ENCODE measurements around the gene ACTN2. TPM values are rescaled to one million over a fixed set of nuclear protein-coding genes. Genes with fewer than 3 reads are reported as not detected.

Gene ACTN2
- total RNA-seq, 2 experiments from 2014 or later = 0.28 TPM; not detected in 1

- no peak overlapping the region for H3K27ac ChIP-seq (ENCODE audit: low read depth in 1 of 2, low read length in 2 of 2)
- no peak overlapping the region for H3K4me3 ChIP-seq (ENCODE audit: low read length)
- ChIA-PET POLR2A (no interaction called here), CTCF (no interaction called here)
- no peaks in the 10 kb centered on the region for H3K36me3 ChIP-seq (ENCODE audit: insufficient read depth, low read length)
- H3K4me3 Mint-ChIP-seq = no peak overlapping the region
- no peaks in the 10 kb centered on the region for H3K36me3 Mint-ChIP-seq (ENCODE audit: low read depth)
- no peaks in the 10 kb centered on the region for H3K4me1 ChIP-seq (ENCODE audit: insufficient read depth, low read length)
- ATAC-seq (ENCODE audit: poor library complexity) (no peak), DNase-seq (no peak)
- TF ChIP-seq CTCF (IDR thresholded peaks at IDR 0.05) = no peak
- H3K27ac Mint-ChIP-seq = no peak overlapping the region
- intact Hi-C loops (cut with DNase I, micrococcal nuclease) = no loop called here
- no peaks in the 10 kb centered on the region for H3K4me1 Mint-ChIP-seq (ENCODE audit: low read depth)
- no peaks in the 10 kb centered on the region for H3K9me3 ChIP-seq (ENCODE audit: control insufficient read depth in 1 of 2, insufficient read depth in 1 of 2, low read length in 2 of 2)
- H3K27me3 ChIP-seq (ENCODE audit: control insufficient read depth in 1 of 2, insufficient read depth in 2 of 2, low read length in 2 of 2) = peaks cover 7% of the 10 kb centered on the region in 2 experiments
- H3K9me3 Mint-ChIP-seq = no peaks in the 10 kb centered on the region
- peaks cover 37% of the 10 kb centered on the region for H3K27me3 Mint-ChIP-seq
Measured at GRCh38 chr1:236750928-236751327, 64.6 kb downstream of the ACTN2 start.

- no peak for TF ChIP-seq CTCF (IDR thresholded peaks at IDR 0.05)
- intact Hi-C loops (cut with DNase I, micrococcal nuclease) = no loop called here
- POLR2A ChIA-PET = no interaction called here
Measured at GRCh38 chr1:236751385-236751784, 65.1 kb downstream of the ACTN2 start.

GRCh38 chr1:236751935-236752334, 65.6 kb downstream of the ACTN2 start:
- Histone ChIP-seq H3K36me3 (ENCODE audit: insufficient read depth, low read length) (no peaks in the 10 kb centered on the region), H3K9me3 (ENCODE audit: control insufficient read depth in 1 of 2, insufficient read depth in 1 of 2, low read length in 2 of 2) (no peaks in the 10 kb centered on the region), H3K27ac (ENCODE audit: low read depth in 1 of 2, low read length in 2 of 2) (no peak overlapping the region), H3K27me3 (ENCODE audit: control insufficient read depth in 1 of 2, insufficient read depth in 2 of 2, low read length in 2 of 2) (peaks cover 7% of the 10 kb centered on the region in 2 experiments), H3K4me3 (ENCODE audit: low read length) (no peak overlapping the region), H3K4me1 (ENCODE audit: insufficient read depth, low read length) (no peaks in the 10 kb centered on the region)
- no peak for ATAC-seq (ENCODE audit: poor library complexity)
- Mint-ChIP-seq H3K27me3 (peaks cover 30% of the 10 kb centered on the region), H3K4me3 (no peak overlapping the region), H3K36me3 (ENCODE audit: low read depth) (no peaks in the 10 kb centered on the region), H3K9me3 (no peaks in the 10 kb centered on the region), H3K27ac (no peak overlapping the region), H3K4me1 (ENCODE audit: low read depth) (no peaks in the 10 kb centered on the region)
- ChIA-PET POLR2A (no interaction called here), CTCF (no interaction called here)
- intact Hi-C loops (cut with DNase I, micrococcal nuclease) = no loop called here
- TF ChIP-seq CTCF (IDR thresholded peaks at IDR 0.05) = no peak
- DNase-seq = no peak

More at GRCh38 chr1:236751385-236751784, 65.1 kb downstream of the ACTN2 start:
- Histone ChIP-seq H3K27me3 (ENCODE audit: control insufficient read depth in 1 of 2, insufficient read depth in 2 of 2, low read length in 2 of 2) (peaks cover 7% of the 10 kb centered on the region in 2 experiments), H3K4me3 (ENCODE audit: low read length) (no peak overlapping the region), H3K36me3 (ENCODE audit: insufficient read depth, low read length) (no peaks in the 10 kb centered on the region), H3K9me3 (ENCODE audit: control insufficient read depth in 1 of 2, insufficient read depth in 1 of 2, low read length in 2 of 2) (no peaks in the 10 kb centered on the region), H3K27ac (ENCODE audit: low read depth in 1 of 2, low read length in 2 of 2) (no peak overlapping the region), H3K4me1 (ENCODE audit: insufficient read depth, low read length) (no peaks in the 10 kb centered on the region)
- Mint-ChIP-seq H3K27ac (no peak overlapping the region), H3K36me3 (ENCODE audit: low read depth) (no peaks in the 10 kb centered on the region), H3K9me3 (no peaks in the 10 kb centered on the region), H3K4me3 (no peak overlapping the region), H3K27me3 (peaks cover 35% of the 10 kb centered on the region), H3K4me1 (ENCODE audit: low read depth) (no peaks in the 10 kb centered on the region)
- CTCF ChIA-PET = no interaction called here
- DNase-seq (no peak), ATAC-seq (ENCODE audit: poor library complexity) (no peak)

Data from CD4-positive, alpha-beta T cell (primary cell).